Stimulated activated CD4-positive, alpha-beta T cell treated with anti-CD3 and anti-CD28 coated beads, Interleukin-4, amount 100 ng/mL, for 1 hour (primary cell): ENCODE data around the gene RIOX2.
"Not testable (repeated sequence)": the region's sequence is repeated elsewhere in the genome, so short reads cannot be mapped to it uniquely, and the experiment has no call there.

Source experiments
- DNase-seq: peaks from one replicate; pipeline ENCODE4 v3.0.0-alpha.2; 2020

The RIOX2 gene

DNA sequence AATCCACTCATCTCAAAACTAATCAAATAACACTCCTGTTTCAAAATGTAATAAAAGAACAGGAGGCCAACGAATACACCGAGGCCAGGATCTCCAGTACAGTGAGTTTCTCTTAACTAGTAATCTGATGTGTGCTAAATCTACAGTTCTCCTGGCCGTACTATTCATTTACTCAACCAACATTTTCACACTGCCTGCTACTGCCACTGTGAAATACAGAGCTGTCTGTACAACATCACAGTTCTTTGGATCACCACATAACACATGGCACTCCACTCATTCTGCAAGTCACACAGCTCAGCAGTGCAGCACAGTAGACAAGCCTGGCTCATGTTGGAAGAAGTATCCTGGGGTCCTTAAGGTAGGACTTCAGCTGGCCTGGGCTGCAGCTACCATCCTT, 21.9 kb downstream of the RIOX2 start:
- DNase-seq, result no peak

DNA sequence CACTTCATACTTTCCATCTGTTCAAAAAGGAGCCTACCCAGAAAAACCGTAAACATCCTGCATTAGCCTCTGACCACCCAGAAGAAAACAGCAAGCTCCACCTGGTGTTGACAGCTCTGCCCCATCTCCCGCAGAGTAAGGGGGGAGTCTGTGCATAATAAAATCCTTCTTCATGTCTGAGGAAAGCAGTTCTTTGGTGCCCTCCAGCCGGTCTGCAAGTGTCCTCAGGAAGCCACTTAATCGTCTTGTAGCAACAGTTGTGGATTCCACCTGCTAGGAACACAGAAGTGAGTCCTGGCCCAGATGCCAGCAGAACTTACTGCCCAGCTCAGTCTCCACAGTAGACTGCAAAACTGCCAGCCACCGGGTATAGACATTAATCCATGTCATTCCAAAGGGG, 22.5 kb downstream of the RIOX2 start:
- DNase-seq, result no peak

DNA sequence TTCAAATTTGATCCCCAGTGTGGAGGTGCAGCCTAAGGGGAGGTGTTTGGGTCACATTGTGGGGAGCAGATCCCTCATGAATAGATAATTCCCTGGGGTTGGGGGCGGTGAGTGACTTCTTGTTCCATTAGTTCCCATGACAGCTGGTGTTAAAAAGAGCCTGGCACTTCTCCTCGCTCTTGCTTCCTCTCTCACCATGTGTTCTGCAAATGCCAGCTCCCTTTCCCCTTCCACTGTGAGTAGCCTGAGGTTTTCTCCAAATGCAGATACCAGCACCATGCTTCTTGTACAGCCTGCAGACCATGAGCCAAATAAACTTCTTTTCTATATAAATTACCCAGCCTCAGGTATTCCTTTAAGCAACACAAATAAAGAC, 23.1 kb downstream of the RIOX2 start:
- no peak for DNase-seq

DNA sequence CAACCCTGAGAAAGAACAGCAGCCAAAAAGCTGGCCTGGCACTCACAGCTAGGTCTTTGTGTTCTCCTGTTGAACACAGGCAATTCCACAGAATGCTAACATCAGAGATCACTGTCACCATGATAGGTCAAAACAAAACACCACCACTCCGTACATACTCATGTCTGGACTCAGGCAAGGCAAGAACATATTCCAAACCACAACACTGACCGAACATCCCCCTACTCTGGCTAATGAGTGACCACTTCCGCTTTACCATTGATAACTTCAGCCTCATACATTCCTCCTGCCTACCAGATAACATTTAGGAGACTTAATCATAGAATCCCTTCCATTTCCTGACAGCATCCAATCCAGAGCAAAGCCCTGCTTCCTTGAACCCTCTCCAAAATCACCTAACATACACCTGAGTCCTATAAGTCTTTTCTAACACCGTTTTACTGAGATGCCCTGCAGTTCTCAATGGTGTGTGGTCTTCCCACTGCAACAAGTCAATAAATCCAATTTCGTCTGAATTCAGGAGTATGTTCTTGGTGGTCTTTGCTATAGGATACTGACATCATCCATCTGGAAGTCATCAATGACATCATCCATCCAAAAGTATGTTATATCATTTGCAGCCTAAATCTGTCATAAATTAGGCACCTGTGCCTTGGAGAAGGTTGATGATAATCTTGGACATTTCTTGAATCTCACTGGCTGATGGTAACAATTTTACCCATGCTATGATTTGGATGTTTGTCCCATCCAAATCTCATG, 23.7 kb downstream of the RIOX2 start:
- DNase-seq, result no peak

DNA sequence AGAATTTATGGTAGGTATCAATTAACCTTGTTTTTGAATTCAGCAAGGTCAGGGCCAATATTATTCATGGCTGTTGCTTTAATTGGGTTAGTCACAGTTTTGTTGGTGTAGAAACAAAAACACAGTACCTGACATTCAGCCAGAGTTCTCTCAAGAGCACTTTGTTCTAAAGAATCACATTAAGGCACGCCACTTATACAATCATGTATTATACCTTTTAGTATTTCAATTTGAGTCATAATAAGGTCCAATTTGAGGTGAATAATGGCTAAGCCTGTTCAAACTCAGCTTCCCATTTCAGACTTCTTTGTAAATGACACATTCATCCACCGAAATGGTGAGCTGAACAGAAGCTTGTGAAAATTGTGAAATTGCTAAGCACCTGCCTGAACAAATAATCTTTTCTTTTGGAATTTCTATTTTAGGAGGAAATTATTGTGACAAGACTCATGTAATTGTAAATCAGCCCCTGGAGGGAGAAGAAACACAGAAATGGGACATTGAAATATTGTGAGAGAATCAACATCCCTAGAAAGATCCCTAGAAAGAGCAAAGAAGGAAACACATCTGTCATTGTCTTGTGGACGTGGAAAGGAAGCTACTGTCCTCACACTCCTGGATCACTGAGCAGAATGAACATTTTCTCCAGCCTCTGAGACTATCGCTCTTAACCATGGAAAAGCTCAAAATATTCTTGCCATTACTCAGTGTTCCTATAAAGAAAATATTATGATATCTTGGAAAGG, 29.3 kb downstream of the RIOX2 start:
- DNase-seq, result no peak

DNA sequence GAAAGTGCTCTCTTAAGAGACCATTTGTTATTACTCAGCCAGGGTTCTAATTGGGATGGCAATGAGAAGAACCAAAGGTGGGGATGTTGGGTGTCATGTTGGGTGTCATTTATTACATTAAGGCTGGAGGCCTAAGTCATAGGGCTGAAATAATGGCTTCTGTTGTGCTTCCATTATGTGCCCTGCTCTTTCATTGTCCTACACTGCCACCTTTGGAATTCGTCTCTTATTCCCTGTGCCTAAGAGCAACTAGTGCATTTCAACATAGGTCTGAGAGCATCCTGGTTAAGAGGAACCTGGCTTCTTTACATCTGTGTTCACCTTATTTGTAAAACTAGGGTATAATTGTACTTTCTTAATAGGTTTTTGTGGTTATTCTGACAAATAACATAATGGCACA, 32.2 kb downstream of the RIOX2 start:
- no peak for DNase-seq

DNA sequence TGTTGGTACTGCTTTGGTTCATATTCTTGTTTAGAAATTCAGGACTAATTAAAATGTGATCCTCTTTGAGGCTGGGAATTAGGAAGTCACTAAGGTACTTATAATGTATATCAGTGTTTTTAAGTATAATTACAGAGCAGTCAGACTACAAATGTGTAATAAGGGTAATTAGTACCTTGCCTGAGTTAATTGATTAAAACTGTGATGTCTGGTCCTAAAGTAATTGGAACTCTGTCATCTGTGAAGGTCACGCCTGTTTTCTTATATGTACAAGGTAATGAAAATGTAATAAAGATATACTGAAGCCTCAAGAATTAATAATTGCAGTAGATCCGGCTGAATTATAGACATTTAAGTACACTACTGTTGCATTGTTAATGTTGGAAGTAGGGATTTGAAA, 32.8 kb downstream of the RIOX2 start:
- DNase-seq, result no peak

DNA sequence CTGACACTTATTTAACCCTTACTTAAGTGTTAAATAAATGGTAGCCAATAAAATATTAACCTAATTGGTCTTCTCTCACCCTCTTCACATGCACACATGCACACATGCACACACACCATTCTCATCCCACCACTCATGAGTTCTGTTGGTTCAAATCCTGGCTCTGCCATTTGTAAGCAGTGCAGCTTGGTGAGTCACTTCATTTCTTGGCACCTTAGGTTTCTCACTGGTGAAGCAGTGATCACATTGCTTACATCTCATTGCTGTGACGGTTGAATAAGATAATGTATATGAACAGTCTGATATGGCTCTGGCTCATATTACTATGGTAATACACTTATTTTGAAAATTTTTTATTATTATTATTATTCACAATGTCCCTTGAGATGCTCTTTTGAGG, 33.8 kb downstream of the RIOX2 start:
- no peak for DNase-seq

DNA sequence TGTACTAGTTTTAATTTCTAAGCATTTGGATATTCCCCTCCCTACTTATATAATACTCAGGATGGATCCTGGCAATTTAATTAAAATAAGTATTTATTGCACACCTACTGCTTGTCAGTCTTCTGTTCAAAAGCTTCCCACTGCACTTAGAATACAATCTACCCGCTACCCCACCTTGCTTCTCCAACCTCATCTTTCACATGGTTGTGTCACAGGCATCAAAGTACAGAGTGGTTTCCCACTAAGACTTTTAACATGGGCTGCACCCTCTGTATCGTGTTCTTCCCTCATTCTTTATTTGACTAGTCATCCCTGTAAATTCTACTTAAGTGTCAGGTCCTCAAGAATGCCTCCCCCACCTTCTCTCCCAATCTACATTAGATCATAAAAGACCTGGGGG, 35.0 kb downstream of the RIOX2 start:
- no peak for DNase-seq

DNA sequence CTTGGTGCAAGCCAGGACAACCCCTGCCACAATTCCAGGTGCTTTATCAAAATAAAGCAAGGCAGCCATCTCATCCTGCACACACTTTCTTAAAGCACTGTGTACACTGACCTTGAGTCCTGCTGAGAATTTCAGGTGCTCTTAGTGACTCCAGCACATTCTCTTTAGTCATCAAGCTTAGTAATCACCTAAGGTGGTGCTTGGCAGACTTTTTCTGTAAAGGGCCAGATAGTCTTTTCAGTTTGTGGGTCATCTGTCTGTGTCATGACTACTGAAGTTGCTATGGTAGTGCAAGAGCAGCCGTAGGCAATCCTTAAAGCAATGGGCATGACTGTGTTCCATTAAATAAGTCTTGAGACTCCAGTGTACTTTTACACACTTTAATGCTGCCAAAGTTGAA, 36.4 kb downstream of the RIOX2 start:
- DNase-seq, result no peak

DNA sequence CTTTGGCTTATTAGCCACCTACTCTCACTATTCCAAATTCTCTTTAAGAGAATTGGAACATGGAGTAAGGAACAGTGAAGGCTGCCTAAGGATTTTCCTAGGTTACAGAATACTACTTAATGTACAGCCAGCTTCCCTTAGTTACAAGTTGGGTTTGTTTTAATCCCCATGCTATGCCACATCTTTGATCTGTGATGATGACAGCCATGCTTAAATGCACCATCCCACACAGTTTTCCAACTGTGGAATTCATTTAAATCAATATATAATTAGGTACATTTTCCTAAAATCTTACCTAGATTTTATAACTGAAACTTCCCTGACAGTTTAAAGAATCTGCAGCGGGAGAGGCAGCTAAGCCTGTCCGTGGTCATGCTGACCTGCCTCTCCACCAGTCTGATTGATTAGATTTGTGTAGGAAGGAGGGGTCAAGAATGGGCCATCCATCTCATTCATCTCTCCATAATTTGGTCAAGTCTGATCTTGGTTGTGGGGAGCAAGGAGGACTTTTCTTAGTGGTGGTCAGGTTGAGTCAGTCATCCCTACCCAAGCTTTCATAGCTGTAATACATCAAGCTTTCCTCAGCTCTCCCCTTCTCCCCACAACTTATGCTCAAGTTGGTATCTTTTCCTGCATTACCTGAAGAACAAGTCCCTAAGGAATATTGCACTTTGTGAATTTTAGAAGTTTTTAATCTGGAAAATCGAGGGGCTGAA, 37.1 kb downstream of the RIOX2 start:
- DNase-seq, result no peak

DNA sequence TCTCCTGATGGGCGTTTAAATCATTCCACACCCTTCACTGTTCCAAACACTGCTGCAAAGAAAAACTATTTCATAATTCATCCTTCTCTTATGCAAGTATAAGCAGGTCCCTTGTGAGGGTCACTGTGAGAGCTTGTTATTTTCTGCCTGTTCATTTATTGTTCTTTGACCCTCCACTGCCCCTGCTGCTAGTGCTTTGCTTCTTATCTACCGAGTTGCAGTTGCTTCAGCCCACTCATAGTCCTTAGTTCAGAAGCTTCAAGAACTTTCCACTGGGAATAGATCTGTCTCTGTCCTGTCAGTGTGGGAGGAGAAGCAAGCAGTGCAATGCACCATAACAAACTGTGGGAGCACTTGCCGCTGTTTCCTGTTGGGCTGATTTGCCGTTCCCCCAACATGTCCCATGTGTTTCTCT, 39.8 kb downstream of the RIOX2 start:
- DNase-seq, result no peak

DNA sequence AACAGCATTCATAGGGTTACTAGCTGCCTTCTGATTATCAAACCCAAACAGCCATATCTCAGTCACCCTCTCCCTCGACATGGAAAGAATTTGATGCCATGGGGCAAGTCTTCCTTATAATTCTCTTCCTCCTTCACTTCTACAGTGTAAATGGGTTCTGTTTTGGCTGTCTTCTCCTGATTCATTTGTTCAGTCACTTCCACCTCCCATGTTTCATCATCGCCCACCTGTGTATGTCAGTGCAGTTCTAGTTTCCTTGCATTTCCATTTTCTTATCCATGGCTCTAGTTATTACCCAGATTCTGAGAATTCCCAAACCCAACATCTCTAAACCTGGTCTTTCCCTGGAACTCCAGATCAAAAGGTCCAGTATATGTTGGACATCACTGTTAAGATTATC, 41.0 kb downstream of the RIOX2 start:
- DNase-seq, result no peak

DNA sequence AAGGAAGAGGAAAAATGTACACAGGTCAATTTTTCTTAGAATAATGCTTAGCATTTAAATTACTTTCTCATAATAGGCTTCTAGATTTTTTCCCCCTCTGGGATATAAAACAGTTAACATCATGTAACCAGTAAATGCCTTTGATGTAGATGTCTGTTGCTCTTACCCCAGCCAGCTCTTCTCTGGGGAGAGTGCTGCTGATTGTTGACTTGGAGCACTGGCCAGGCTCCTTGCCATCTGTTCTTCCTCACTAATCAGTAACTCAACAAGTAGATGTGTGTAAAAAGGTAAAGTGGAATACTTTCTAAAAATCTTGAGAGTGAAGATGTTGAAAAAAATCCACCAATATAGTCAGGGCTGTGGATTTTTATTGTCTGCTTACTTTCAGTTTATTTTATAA, 42.2 kb downstream of the RIOX2 start:
- DNase-seq, result no peak

DNA sequence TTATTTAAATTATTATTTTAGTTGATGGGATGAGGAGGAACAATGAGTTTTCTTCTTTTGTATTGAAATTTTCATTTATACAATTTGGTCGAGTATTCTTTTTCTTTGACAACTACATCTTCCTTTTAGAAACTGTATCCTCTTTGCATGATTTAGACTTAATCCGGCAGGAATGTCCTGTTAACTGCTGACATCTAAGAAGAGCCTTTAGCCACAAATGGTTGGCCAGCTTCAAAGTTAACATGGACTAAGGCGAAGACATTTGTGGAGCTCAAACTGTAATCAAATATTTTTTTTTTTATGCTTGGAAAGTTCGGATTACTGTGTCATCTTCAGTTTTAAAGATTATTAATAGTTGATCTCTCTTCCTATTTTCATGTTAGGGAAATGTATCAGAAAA, 43.2 kb downstream of the RIOX2 start:
- no peak for DNase-seq

DNA sequence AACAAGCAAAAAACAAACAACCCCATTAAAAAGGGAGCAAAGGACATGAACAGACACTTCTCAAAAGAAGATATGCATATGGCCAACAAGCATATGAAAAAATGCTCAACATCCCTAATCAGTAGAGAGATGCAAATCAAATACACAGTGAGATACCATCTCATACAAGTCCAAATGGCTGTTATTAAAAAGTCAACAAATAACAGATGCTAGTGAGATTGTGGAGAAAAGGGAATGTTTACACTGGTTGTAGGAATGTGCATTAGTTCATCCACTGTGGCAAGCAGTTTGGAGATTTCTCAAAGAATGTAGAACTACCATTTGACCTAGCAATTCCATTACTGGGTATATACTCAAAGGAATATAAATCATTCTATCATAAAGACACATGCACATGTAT, 44.5 kb downstream of the RIOX2 start:
- no peak for DNase-seq

DNA sequence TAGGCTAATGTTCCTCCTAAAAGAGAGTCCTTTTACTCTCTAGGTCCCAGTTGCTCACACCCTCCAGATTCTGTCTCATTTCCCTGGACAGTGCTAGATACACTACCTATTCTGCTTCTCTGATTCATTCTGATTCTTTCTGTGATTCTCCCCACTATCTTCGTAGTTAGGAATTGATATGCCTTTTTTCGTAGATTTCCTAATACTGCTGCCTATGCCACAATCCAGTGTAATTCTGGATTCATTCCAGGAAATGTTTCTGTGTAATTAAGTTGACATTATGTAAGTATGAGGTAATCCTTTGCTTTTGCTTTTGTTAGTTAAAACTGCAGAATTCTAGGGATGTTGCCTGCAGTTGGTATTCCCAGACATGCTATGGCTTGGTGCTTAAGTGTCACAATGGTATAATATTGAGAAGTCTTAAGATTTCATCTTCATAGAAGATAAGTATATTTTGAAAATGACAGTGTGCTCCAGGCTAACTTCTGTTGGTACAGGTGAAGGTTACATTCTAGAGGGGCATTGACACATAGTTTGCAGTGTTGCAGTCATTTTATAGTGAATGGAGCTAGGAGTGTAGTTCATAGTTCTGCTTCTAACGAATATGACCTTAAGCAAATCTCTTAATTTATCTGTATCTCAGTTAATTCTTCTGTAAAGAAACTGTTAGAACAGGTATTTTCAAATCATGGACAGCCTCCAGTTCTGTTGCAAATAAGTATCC, 54.3 kb downstream of the RIOX2 start:
- no peak for DNase-seq

DNA sequence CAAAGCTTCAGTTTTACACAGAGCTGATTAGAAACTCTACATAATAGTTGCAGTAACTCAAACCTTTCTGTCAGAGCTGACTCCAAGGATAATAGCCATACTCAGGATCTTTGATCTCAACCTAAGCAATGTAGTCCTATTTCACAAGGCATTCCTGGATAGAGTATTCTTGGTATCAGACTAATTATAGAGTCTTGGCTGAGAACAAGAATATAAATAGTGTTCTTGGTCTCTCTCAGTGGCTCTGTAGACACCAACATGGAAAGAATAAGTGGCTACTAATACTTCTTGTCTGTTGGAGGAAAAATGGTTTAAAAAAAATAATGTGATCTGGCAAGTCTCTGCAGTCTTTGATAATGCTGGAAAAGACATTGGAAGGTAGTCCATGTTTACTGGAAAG, 55.7 kb downstream of the RIOX2 start:
- no peak for DNase-seq

DNA sequence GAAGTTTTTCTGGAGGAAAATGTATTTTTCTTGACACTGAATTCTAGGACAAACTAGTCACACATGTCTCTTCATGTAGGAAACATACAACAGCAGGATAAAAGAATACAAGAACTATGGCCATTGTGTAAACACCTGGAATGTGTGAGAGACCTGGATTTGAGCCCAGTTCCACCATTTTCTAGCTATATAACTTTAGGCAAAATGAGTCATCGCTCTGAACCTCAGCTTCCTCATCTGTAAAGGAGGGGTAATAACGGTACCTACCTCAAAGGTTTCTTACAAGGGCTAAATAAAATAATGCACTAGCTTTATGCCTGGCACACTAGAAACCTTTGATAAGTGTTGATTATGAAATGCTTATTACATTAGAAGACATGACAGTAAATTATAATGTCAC, 57.8 kb downstream of the RIOX2 start:
- DNase-seq, result no peak

DNA sequence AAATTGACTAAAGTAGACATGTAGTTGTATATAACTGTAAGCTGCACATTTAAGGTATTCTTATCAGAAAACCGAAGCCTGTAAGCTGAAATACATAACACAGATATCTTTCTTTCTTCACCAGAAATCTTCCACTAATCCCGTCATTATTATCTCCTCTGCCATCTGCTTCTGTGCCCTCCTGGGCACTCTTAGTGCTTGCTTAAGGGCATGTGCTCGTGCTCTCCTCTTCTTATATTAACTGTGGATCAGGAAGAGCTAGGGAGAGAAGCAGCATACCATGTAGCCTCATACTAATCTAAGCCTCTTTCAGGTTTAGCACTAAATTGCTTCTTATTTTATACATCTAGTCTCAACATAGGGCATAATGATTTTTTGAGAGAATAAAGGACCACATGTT, 60.8 kb downstream of the RIOX2 start:
- DNase-seq, result no peak

DNA sequence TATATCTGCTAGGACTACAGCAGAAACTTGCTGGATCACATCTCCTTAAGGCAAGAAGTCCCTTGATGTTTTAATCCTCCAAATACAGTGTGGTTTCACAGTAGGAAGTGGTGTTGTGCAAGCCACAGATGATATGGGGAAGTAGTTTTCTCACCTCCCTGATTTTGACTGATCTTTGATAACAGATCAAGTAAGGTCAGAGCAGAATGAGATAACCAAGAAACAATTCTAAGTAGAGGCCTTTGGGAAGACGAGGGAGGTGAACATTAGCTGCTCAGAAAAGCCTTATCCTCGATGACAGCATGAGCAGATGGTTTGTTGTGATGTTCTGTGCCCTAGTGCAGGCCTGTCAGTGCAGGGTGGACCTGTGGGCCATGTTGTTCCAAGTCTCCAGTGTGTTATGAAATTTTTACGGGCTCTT, 61.3 kb downstream of the RIOX2 start:
- DNase-seq, result no peak

DNA sequence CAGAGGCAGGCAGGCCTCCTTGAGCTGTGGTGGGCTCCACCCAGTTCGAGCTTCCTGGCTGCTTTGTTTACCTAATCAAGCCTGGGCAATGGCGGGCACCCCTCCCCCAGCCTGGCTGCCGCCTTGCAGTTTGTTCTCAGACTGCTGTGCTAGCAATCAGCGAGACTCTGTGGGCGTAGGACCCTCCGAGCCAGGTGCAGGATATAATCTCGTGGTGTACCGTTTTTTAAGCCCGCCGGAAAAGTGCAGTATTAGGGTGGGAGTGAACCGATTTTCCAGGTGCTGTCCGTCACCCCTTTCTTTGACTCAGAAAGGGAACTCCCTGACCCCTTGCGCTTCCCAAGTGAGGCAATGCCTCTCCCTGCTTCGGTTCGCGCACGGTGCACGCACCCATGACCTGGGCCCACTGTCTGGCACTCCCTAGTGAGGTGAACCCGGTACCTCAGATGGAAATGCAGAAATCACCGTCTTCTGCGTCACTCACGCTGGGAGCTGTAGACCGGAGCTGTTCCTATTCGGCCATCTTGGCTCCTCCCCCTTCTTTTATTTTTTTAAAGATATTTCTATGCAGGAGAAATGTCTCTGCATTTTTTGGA, 61.9 kb downstream of the RIOX2 start:
- DNase-seq, result not testable (repeated sequence)

DNA sequence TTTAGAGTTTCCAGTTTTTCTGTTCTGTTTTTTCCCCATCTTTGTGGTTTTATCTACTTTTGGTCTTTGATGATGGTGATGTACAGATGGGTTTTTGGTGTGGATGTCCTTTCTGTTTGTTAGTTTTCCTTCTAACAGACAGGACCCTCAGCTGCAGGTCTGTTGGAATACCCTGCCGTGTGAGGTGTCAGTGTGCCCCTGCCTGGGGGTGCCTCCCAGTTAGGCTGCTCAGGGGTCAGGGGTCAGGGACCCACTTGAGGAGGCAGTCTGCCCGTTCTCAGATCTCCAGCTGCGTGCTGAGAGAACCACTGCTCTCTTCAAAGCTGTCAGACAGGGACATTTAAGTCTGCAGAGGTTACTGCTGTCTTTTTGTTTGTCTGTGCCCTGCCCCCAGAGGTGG, 62.4 kb downstream of the RIOX2 start:
- not testable (repeated sequence) for DNase-seq
